Measurements from ENCODE around the gene TMEM94.
"Not testable (repeated sequence)": the region's sequence is repeated elsewhere in the genome, so short reads cannot be mapped to it uniquely, and the experiment has no call there.

GRCh38 chr17:75477490-75477862 lies 21.0 kb downstream of the TMEM94 start:
- TF ChIP-seq POLR2A, CTCF (IDR thresholded peaks at IDR 0.05): not testable (repeated sequence)

All from vagina (tissue), 2 donors.